Pancreas (tissue), 10 donors: ENCODE data around the gene VEGFB. TPM values are rescaled to one million over a fixed set of nuclear protein-coding genes. Genes with fewer than 3 reads are reported as not detected.

Experiments used
- ATAC-seq, 4 donors: fragments of 200-7000 bp; cut with Tn5 transposase; one replicate each; pipeline versions ENCODE4 v1.8.0 to v1.9.1; 2020; ENCODE audit warnings: mild to moderate bottlenecking in 4 of 4, moderate library complexity in 4 of 4
- DNase-seq, 6 donors: peaks; one replicate each; pipeline ENCODE4 v3.0.0-alpha.2; 2020
- FAIRE-seq: peaks from 2 replicates; lab custom pipeline; 2012; peaks lifted over from hg19 to GRCh38; lab: Jason Lieb, UNC
- H3K27ac ChIP-seq, 4 donors: fragments of 200-600 bp; sonication (generic); 1 replicate in 3 of 4; 2 replicates in 1 of 4; pipeline versions ENCODE4 v1.5.0 to v1.8.0; 2020
- H3K27me3 ChIP-seq, 4 donors: fragments of 200-600 bp; one replicate each; pipeline ENCODE4 v1.8.0; 2021
- H3K36me3 ChIP-seq, 3 donors: fragments of 200-600 bp; sonication (generic) in 1 of 3; one replicate each; pipeline versions ENCODE4 v1.5.0 to v1.8.0; 2020 to 2021
- H3K4me1 ChIP-seq, 3 donors: fragments of 200-600 bp; one replicate each; pipeline ENCODE4 v1.8.0; 2021
- H3K4me3 ChIP-seq, 4 donors: fragments of 200-600 bp; sonication (generic) in 2 of 4; one replicate each; pipeline versions ENCODE4 v1.5.0 to v1.8.0; 2020 to 2021
- H3K9me3 ChIP-seq, 4 donors: fragments of 200-600 bp; one replicate each; pipeline ENCODE4 v1.8.0; 2021
- WGBS, 2 donors: extraction: QIAGEN DNeasy Blood & Tissue Kit; methylation state at CpG; one replicate each; pipeline ENCODE4 v1.1.7; 2013; 5-methylcytosine and 5-hydroxymethylcytosine counted together
- intact Hi-C, 3 donors: fragments of 100-400 bp; cut with DNase I; formaldehyde crosslinking; loops; one replicate each; pipeline versions ENCODE4 v1.11.1 to v1.14.2; 2022
- polyA plus RNA-seq, 2 donors: library from polyadenylated mRNA; stranded (reverse); fragments of 200-250 nt; gene quantifications; one replicate each; pipeline ENCODE4 v1.2.3, GENCODE V29; 2013
- total RNA-seq, 6 donors: library from RNA; stranded (reverse); fragmentation: NEBNext Ultra II Directional in 4 of 6; extraction: Animal tissue kit (Norgen Biotek cat#: 25700) in 4 of 6; gene quantifications; one replicate each; pipeline versions ENCODE4 v1.2.1 to v1.2.4, GENCODE V29; 2021 to 2023
- TF ChIP-seq, protein P1 (sequence below), 4 donors: fragments of 200-600 bp; sonication (generic) in 3 of 4; IDR thresholded peaks; one replicate each; pipeline versions ENCODE4 v1.5.0 to v1.8.0; 2021; ENCODE audit warnings: antibody characterized with exemption in 4 of 4
- donor health status: healthy with polysubstance abuse.
- donor health status: DM: no; HTN: no; CAD: no; lungs with moderate emphysema.
- donor health status: DM: no; HTN: no; CAD: no.
- donor health status: control.
- donor health status: control.
- donor health status: Bipolar disorder and iron deficiency.
- donor health status: DM: yes; HTN: yes; CAD: no.
- donor health status: DM: no; HTN: no; CAD: no.
- donor health status: DM: no; HTN: no; CAD: no.
- donor health status: DM: yes; HTN: yes; CAD: no.

VEGFB gene
- total and polyA plus RNA-seq, 8 donors, result 54.1 to 115 (median 63.2) TPM

- TF ChIP-seq, protein P1, sequence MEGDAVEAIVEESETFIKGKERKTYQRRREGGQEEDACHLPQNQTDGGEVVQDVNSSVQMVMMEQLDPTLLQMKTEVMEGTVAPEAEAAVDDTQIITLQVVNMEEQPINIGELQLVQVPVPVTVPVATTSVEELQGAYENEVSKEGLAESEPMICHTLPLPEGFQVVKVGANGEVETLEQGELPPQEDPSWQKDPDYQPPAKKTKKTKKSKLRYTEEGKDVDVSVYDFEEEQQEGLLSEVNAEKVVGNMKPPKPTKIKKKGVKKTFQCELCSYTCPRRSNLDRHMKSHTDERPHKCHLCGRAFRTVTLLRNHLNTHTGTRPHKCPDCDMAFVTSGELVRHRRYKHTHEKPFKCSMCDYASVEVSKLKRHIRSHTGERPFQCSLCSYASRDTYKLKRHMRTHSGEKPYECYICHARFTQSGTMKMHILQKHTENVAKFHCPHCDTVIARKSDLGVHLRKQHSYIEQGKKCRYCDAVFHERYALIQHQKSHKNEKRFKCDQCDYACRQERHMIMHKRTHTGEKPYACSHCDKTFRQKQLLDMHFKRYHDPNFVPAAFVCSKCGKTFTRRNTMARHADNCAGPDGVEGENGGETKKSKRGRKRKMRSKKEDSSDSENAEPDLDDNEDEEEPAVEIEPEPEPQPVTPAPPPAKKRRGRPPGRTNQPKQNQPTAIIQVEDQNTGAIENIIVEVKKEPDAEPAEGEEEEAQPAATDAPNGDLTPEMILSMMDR (IDR thresholded peaks at IDR 0.05), result no peak
These were observed 30.8 kb upstream of the VEGFB start for GRCh38 chr11:64203421-64204079.

GRCh38 chr11:64204080-64204440, 30.3 kb upstream of the VEGFB start:
- FAIRE-seq (no peak), ATAC-seq (no peak), DNase-seq (no peak)
- H3K27me3 ChIP-seq, result no peaks in the 10 kb centered on the region
- H3K36me3 ChIP-seq, result peaks cover 4 to 34% (median 15%) of the 10 kb centered on the region in 3 donors
- TF ChIP-seq, protein P1 (IDR thresholded peaks at IDR 0.05), result no peak
- H3K9me3 ChIP-seq, result no peaks in the 10 kb centered on the region
- no peak overlapping the region for H3K27ac ChIP-seq
- no peak overlapping the region for H3K4me3 ChIP-seq
- 79% methylated on average over 15 to 16 of the region's 16 CpGs for WGBS, 2 donors
- intact Hi-C loops, result loop anchor here in 1 of 3 donors (10.0 kb wide), 1 partner anchor 91 kb away; the partner anchor contains the start of gene KCNK4
- peaks cover 0 to 3% (median 0%) of the 10 kb centered on the region in 3 donors for H3K4me1 ChIP-seq

More at GRCh38 chr11:64203421-64204079, 30.8 kb upstream of the VEGFB start:
- Histone ChIP-seq H3K27me3 (no peaks in the 10 kb centered on the region), H3K27ac (no peak overlapping the region), H3K4me3 (no peak overlapping the region), H3K9me3 (no peaks in the 10 kb centered on the region), H3K36me3 (peaks cover 4 to 34% (median 15%) of the 10 kb centered on the region in 3 donors), H3K4me1 (peaks cover 0 to 3% (median 0%) of the 10 kb centered on the region in 3 donors)
- intact Hi-C loops, result loop anchor here in 1 of 3 donors (10.0 kb wide), 1 partner anchor 91 kb away; the partner anchor contains the start of gene KCNK4
- FAIRE-seq (no peak), ATAC-seq (no peak), DNase-seq (no peak)
- WGBS, 2 donors, result 89 to 93% methylated on average over 27 of the region's 27 CpGs

GRCh38 chr11:64204464-64204989, 29.9 kb upstream of the VEGFB start:
- peaks cover 4 to 34% (median 15%) of the 10 kb centered on the region in 3 donors for H3K36me3 ChIP-seq
- H3K4me1 ChIP-seq, result peaks cover 0 to 3% (median 0%) of the 10 kb centered on the region in 3 donors
- H3K27ac ChIP-seq, result peak overlapping the region in 1 of 4 donors; percentile 4
- H3K9me3 ChIP-seq, result no peaks in the 10 kb centered on the region
- DNase-seq (peak; percentile 79 to 92 (median 87)), FAIRE-seq (no peak), ATAC-seq (peak; percentile 79 to 87 (median 82))
- no peak overlapping the region for H3K4me3 ChIP-seq
- WGBS, 2 donors, result 23 to 27% methylated on average over 7 of the region's 7 CpGs
- TF ChIP-seq, protein P1 (IDR thresholded peaks at IDR 0.05), result peak; percentile 27 to 48 (median 42)
- H3K27me3 ChIP-seq, result no peaks in the 10 kb centered on the region
- intact Hi-C loops, result loop anchor here in 1 of 3 donors (10.0 kb wide), 1 partner anchor 90 kb away; the partner anchor contains the start of gene KCNK4

- peaks cover 0 to 3% (median 0%) of the 10 kb centered on the region in 3 donors for H3K4me1 ChIP-seq
- TF ChIP-seq, protein P1 (IDR thresholded peaks at IDR 0.05), result no peak
- peaks cover 0 to 22% (median 15%) of the 10 kb centered on the region in 3 donors for H3K36me3 ChIP-seq
- H3K27me3 ChIP-seq, result no peaks in the 10 kb centered on the region
- WGBS, 2 donors, result 81 to 83% methylated on average over 24 to 27 of the region's 27 CpGs
- H3K27ac ChIP-seq, result peak within 1 kb of the TSS in 2 of 4 donors; percentile 68 to 75
- peak in 3 of 4 donors; percentile 32 to 54 (median 43) for ATAC-seq
- peak in 3 of 6 donors; percentile 50 to 60 (median 50) for DNase-seq
- intact Hi-C loops, result loop anchor here in 2 of 3 donors (5.0 to 10.0 kb wide), 3 partner anchors 56 to 88 kb away; partner anchors contain the start of gene KCNK4 (in 2 of the 2)
- H3K4me3 ChIP-seq, result peak within 1 kb of the TSS in 1 of 4 donors; percentile 40
- no peak for FAIRE-seq
- no peaks in the 10 kb centered on the region for H3K9me3 ChIP-seq
These were observed 27.7 kb upstream of the VEGFB start, which contains the start of gene FERMT3 for GRCh38 chr11:64206457-64207255. FERMT3 (plus strand) TSS chr11:64206721; CDS start chr11:64207365, 644 bp downstream.
